IPS-18c (cell line): Measurements from ENCODE around the gene BTBD8.

Experiments used
- H3K4me3 ChIP-seq: 2 replicates; pipeline ENCODE4 v1.7.0; 2013; ENCODE audit warnings: low read depth, mild to moderate bottlenecking, low read length, moderate library complexity; ENCODE audit not compliant: insufficient read depth
- H3K9me3 ChIP-seq: one replicate; pipeline ENCODE4 v1.6.1; 2013; ENCODE audit warnings: mild to moderate bottlenecking, low read length, moderate library complexity; ENCODE audit not compliant: control insufficient read depth, insufficient read depth

Gene BTBD8

DNA sequence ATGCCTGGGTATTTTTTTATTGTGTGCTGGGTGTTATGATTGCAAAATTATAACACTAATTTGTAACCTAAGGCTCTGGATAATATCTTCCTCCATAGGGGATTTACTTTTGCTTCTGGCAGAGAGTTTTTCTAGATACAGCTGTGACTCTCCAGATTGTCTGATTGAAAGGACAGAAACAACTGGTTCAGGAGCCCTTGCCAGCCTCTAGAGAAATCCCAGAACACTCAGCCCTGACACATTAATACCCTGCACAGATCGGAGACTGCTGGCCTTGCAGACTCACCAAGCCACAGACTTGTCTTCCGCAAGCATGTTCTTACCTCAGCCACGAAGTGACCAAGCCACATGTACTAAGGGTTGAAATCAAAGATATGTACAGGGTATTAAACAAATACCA, 148.3 kb downstream of the BTBD8 start:
- H3K9me3 ChIP-seq, result no peaks in the 10 kb centered on the region

DNA sequence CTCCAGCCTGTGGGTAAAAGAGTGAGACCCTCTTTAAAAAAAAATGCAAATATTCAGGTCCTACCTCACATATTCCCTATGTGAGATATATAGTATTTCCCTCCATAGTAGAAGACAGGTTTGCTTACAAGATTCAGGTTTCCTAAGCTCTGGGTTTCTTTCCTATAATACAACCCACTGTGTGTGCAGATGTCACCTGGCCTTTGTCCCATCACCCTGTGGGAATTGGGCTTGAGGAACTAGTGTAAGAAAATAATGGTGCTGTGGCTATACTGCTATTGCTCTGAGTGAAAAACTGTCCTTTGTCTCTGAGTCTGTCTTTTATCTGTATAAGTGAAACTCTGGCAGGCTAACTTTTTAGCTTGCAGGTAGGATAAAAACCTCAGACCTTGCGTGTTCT, 150.6 kb downstream of the BTBD8 start:
- no peaks in the 10 kb centered on the region for H3K9me3 ChIP-seq
- no peak overlapping the region for H3K4me3 ChIP-seq

More for the DNA sequence above, 148.3 kb downstream of the BTBD8 start:
- no peak overlapping the region for H3K4me3 ChIP-seq
